Epithelial cell of proximal tubule (primary cell): ENCODE data around the gene MRPS5. TPM values are rescaled to one million over a fixed set of nuclear protein-coding genes. Genes with fewer than 3 reads are reported as not detected.
"Not testable (repeated sequence)": the region's sequence is repeated elsewhere in the genome, so short reads cannot be mapped to it uniquely, and the experiment has no call there.

Experiments used
- DNase-seq: peaks from one replicate; pipeline ENCODE4 v3.0.0-alpha.2; 2011; ENCODE audit warnings: low read depth
- H3K4me3 ChIP-seq: 2 replicates; pipeline ENCODE4 v1.5.1; 2011; ENCODE audit warnings: low read depth, mild to moderate bottlenecking, low read length
- total RNA-seq: library from RNA; depleted of rRNA; stranded (reverse); fragments of >200 nt; gene quantifications from 2 replicates; pipeline ENCODE4 v1.2.3, GENCODE V29; 2015
- TF ChIP-seq, protein P1 (sequence below): conservative IDR thresholded peaks from 2 replicates; pipeline ENCODE4 v1.5.1; 2012; ENCODE audit warnings: low read depth, mild to moderate bottlenecking, low read length

Gene MRPS5
- total RNA-seq, 1 donor from 2014 or later: 67.7 TPM

GRCh38 chr2:95113464-95113863 lies 8.1 kb downstream of the MRPS5 start:
- DNase-seq: no peak
- H3K4me3 ChIP-seq: no peak overlapping the region
- TF ChIP-seq, protein P1, sequence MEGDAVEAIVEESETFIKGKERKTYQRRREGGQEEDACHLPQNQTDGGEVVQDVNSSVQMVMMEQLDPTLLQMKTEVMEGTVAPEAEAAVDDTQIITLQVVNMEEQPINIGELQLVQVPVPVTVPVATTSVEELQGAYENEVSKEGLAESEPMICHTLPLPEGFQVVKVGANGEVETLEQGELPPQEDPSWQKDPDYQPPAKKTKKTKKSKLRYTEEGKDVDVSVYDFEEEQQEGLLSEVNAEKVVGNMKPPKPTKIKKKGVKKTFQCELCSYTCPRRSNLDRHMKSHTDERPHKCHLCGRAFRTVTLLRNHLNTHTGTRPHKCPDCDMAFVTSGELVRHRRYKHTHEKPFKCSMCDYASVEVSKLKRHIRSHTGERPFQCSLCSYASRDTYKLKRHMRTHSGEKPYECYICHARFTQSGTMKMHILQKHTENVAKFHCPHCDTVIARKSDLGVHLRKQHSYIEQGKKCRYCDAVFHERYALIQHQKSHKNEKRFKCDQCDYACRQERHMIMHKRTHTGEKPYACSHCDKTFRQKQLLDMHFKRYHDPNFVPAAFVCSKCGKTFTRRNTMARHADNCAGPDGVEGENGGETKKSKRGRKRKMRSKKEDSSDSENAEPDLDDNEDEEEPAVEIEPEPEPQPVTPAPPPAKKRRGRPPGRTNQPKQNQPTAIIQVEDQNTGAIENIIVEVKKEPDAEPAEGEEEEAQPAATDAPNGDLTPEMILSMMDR: no peak

DNA sequence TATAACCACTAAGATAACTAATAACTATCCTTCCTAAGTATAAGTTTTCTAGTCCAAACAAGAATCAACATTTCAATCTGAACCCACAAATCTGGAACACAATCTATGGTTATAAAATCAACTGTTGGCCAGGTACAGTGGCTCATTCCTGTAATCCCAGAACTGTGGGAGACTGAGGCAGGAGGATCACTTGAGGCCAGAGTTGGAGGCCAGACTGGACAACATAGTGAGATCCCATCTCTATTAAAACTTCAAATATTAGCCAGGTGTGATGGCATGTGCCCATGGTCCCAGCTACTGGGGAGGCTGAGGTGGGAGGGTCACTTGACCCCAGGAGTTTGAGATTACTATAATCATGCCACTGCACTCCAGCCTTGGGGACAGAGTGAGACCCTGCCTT lies 11.2 kb downstream of the MRPS5 start:
- DNase-seq: no peak
- no peak overlapping the region for H3K4me3 ChIP-seq
- TF ChIP-seq, protein P1: no peak

- TF ChIP-seq, protein P1: no peak
- no peak for DNase-seq
- H3K4me3 ChIP-seq: no peak overlapping the region
These were observed 12.3 kb downstream of the MRPS5 start for GRCh38 chr2:95109260-95109659.

GRCh38 chr2:95106081-95106480 lies 15.5 kb downstream of the MRPS5 start:
- DNase-seq: no peak
- no peak overlapping the region for H3K4me3 ChIP-seq
- TF ChIP-seq, protein P1: no peak

DNA sequence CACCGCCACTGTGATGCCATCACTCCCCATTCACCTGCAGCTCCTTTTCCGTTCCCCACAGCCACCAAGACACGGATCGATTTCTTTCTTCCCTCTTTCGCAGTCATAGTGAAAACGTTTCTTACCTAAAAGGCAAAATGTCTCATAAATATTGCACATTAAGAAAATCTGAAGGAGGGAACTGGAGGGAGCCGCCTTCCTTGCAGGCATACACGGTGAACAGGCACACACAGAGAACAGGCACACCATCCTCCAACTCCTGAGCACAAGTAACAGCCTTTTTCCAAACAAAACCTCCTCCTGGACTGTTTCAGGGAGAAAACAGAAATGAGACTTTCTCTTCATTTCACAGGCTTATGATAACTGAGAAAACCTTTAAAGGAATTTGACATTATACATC lies 17.0 kb downstream of the MRPS5 start:
- DNase-seq: no peak
- TF ChIP-seq, protein P1: no peak
- no peak overlapping the region for H3K4me3 ChIP-seq

DNA sequence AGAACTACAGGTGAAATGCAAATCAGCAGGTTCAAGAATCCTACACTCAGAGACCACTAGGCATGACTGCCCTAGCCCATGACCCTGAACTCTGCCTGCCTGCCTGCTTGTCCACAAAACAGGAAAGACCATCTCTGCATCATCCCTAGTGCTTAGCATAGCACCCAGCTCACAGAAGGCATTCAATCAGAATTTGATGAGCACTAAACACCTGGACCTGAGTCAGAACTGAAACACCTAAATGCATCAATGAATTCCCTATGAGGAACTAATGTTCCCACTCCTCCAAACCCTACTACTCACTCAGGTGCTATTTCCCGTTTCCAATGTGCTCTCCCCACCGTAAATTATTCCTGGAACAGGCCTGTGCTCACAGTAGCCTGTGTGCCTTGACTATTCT lies 21.7 kb downstream of the MRPS5 start:
- TF ChIP-seq, protein P1: no peak
- no peak overlapping the region for H3K4me3 ChIP-seq
- no peak for DNase-seq

DNA sequence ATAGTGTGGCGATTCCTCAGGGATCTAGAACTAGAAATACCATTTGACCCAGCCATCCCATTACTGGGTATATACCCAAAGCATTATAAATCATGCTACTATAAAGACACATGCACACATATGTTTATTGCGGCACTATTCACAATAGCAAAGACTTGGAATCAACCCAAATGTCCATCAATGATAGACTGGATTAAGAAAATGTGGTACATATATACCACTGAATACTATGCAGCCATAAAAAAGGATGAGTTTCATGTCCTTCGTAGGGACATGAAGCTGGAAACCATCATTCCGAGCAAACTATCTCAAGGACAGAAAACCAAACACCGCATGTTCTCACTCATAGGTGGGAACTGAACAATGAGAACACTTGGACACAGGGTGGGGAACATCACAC lies 23.3 kb downstream of the MRPS5 start:
- DNase-seq, H3K4me3 ChIP-seq: not testable (repeated sequence)
